ENCODE data around the gene TMCO1.
A peak's percentile ranks its signal among the peaks of the same experiment; 100 is the strongest.
"Not testable (repeated sequence)": the region's sequence is repeated elsewhere in the genome, so short reads cannot be mapped to it uniquely, and the experiment has no call there.

Gene TMCO1

GRCh38 chr1:165747632-165748447 is 20.8 kb downstream of the TMCO1 start:
- DNase-seq (ENCODE audit: low read depth in 2 of 2): no peak

GRCh38 chr1:165744913-165745312 is 23.8 kb downstream of the TMCO1 start:
- DNase-seq (ENCODE audit: low read depth in 2 of 2): not testable (repeated sequence)

DNA sequence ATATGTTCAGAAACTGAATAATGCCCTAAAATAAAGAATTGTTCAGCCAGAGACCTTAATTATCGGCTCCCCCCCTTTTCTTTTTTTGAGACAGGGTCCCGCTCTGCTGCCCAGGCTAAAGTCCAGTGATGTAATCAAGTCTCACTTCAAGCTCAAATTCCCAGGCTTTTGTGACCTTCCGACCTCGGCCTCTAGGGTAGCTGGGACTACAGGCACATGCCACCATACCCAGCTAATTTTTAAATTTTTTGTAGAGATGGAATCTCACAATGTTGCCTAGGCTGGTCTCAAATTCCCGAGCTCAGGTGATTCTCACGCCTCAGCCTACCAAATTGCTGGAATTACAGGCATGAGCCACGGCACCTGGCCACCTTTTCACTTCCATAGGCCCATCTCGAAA is 26.5 kb downstream of the TMCO1 start:
- DNase-seq (ENCODE audit: low read depth in 2 of 2): no peak

- no peak for DNase-seq (ENCODE audit: low read depth in 2 of 2)
Observed at GRCh38 chr1:165738794-165739193, 29.9 kb downstream of the TMCO1 start.

GRCh38 chr1:165737196-165737595 is 31.5 kb downstream of the TMCO1 start:
- no peak for DNase-seq (ENCODE audit: low read depth in 2 of 2)

- no peak for DNase-seq (ENCODE audit: low read depth in 2 of 2)
Observed at GRCh38 chr1:165734906-165735305, 33.8 kb downstream of the TMCO1 start.

DNA sequence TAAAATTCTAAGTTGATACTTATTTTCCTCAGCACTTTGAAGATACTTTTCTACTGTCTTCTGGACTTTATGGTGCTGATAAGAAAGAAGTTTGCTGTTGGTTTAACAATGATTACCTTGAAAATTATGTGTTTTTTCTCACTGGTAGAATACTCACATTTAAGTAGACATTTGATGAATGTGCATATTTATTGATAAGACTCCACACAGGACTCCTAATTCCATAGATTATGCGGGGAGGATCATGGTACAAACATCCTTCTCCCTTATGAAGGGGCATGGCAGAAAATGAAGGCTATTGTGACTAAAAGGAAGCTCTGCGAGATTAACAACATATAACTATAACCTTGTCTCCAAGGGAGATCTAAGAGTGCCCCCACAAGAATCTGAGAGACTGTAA is 41.8 kb downstream of the TMCO1 start:
- no peak for DNase-seq (ENCODE audit: low read depth in 2 of 2)

- no peak for DNase-seq (ENCODE audit: low read depth in 2 of 2)
Observed at GRCh38 chr1:165726169-165726568, 42.5 kb downstream of the TMCO1 start.

- no peak for DNase-seq (ENCODE audit: low read depth in 2 of 2)
Observed at GRCh38 chr1:165717918-165718515, 50.7 kb downstream of the TMCO1 start.

- not testable (repeated sequence) for DNase-seq (ENCODE audit: low read depth in 2 of 2)
Observed at GRCh38 chr1:165716265-165717051, 52.2 kb downstream of the TMCO1 start.

GRCh38 chr1:165712764-165713163 is 55.9 kb downstream of the TMCO1 start:
- no peak for DNase-seq (ENCODE audit: low read depth in 2 of 2)

GRCh38 chr1:165707984-165708706 is 60.5 kb downstream of the TMCO1 start:
- DNase-seq (ENCODE audit: low read depth in 2 of 2): no peak

DNA sequence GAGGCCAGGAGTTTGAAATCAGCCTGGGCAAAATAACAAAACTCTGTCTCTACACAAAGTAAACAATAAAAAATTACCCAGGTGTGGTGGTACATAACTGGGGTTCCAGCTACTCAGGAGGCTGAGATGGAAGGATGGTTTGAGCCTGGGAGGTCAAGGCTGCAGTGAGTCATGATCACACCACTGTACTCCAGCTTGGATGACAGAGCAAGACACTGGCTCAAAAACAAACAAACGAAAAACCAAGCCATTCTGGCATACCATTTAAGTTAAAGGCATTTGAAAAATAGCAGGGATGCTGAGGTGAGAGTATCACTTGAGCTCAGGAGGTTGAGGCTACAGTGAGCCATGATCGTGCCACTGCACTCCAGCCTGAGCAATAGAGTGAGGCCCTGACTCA is 65.0 kb downstream of the TMCO1 start:
- DNase-seq (ENCODE audit: low read depth in 2 of 2): no peak

GRCh38 chr1:165701922-165702321 is 66.7 kb downstream of the TMCO1 start:
- DNase-seq (ENCODE audit: low read depth in 2 of 2): not testable (repeated sequence)

DNA sequence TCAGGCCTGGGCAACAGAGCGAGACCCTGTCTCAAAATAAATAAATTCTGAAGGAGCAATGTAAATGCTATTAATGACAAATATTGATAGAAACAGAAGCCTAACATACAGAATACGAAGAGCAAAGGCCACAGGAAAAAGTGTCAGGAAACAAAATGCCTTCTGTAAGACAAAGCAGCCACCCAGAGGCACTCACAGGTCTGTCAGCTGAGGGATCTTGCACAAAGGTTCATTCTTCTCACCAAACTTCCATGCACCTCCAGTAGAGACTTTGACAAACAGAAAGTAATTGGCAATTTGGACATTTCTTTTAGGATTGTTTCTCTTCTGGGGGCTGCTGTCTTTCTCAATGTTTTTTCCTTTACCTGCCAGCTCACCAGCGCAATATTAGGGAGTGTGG is 69.1 kb downstream of the TMCO1 start:
- DNase-seq (ENCODE audit: low read depth in 2 of 2): no peak

DNA sequence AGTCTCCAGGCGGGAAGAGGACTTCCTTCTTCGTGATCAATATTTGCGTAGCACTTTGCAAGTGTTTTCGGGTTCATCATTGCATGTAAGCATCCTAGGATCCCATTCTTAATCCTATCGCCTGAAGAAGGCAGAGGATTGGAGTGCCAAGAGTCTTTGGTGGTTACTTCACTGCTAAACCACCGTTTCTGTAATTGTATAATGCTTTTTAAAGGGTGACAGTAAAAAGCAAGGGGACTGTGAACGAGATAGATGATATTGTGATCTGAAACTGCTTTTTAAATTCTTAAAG is 70.0 kb downstream of the TMCO1 start:
- DNase-seq (ENCODE audit: low read depth in 2 of 2): no peak

DNA sequence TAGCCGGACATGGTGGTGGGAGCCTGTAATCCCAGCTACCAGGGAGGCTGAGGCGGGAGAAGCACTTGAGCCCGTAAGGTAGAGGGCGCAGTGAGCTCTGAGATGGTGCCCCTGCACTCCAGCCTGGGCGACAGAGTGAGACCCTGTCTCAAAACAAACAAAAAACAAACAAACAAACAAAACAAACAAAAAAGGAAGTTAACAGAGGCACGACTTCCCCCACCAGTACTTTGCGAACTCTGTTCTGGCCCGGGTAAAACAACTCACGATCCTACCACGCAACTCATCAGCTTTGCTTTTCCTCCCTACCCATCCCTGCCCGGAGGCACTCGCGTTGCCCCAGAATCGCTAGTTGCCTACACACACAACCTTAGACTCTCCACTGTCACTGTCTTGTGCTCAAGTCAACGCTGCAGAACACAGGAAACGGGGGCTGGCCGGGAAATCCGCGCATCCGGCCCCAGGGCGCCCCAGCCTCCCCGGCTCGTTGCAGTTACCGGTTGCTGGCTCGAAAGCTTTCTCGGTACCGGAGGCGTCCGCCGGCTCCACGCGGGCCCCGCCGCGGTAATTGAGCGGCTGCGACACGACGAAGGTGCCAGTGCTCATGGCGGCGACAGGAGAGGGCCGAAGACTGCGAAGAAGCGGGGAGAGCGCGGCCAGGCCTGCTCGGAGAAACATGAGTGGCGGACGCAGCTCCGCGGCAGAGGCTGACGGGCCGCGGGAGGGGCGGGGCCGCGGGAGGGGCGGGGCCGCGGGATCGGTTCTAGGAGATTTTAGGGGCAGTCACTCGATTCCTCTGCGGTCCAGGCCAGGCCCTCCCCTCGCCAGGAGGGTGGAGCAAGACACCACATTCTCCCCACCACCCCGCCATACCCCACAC is 70.5 kb downstream of the TMCO1 start, which contains the start of gene ALDH9A1:
TSS of gene ALDH9A1 (minus strand) at position 682 of the 880 bp plus-strand sequence. CDS start at position 678, 4 bp downstream.
- DNase-seq (ENCODE audit: low read depth in 2 of 2): peak; percentile 62 to 66

DNA sequence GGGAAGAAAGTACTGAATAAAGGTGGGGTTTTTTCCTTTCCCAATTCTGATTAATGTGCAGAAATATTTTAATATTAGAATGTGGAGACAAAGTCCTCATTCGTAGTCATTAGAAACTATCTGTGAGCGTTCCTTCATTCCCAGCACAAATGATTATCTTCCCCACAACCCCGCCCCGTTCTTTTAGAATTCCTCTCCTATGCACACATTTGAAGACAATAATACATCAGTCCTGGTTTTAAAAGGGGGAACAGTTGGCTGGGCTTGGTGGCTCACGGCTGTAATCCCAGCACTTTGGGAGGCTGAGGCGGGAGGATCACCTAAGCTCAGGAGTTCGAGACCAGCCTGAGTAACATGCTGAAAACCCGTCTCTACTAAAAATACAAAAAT is 71.2 kb downstream of the TMCO1 start:
- DNase-seq (ENCODE audit: low read depth in 2 of 2): no peak

- DNase-seq (ENCODE audit: low read depth in 2 of 2): no peak
Observed at GRCh38 chr1:165696625-165697100, 72.0 kb downstream of the TMCO1 start.

GRCh38 chr1:165695031-165695430 is 73.6 kb downstream of the TMCO1 start:
- DNase-seq (ENCODE audit: low read depth in 2 of 2): no peak

GRCh38 chr1:165688046-165688445 is 80.6 kb downstream of the TMCO1 start:
- DNase-seq (ENCODE audit: low read depth in 2 of 2): no peak

All from stimulated activated CD8-positive, alpha-beta memory T cell treated with anti-CD3 and anti-CD28 coated beads, Interleukin-7, amount 100 ng/mL, for 1 hour (primary cell).